HAP-1 (cell line): ENCODE data around the gene IL36B.

Experiments used
- DNase-seq, 2 experiments: peaks; one replicate each; pipeline ENCODE4 v3.0.0-alpha.2; 2016 to 2020; ENCODE audit warnings: low spot score in 2 of 2
- H3K27me3 ChIP-seq: fragments of 250-450 bp; sonication (Bioruptor Pico); 2 replicates; pipeline ENCODE4 v1.5.1; 2020; ENCODE audit warnings: low read depth, mild to moderate bottlenecking, moderate library complexity
- H3K36me3 ChIP-seq: fragments of 250-450 bp; sonication (Bioruptor Pico); replicated peaks from 2 replicates; pipeline ENCODE4 v1.5.1; 2020; ENCODE audit warnings: mild to moderate bottlenecking
- H3K4me1 ChIP-seq: fragments of 250-450 bp; sonication (Bioruptor Pico); 2 replicates; pipeline ENCODE4 v1.5.1; 2020; ENCODE audit warnings: mild to moderate bottlenecking
- H3K4me3 ChIP-seq: fragments of 250-450 bp; sonication (Bioruptor Pico); 2 replicates; pipeline ENCODE4 v1.5.1; 2020; ENCODE audit warnings: mild to moderate bottlenecking, moderate library complexity
- H3K9me3 ChIP-seq: fragments of 250-450 bp; sonication (Bioruptor Pico); 2 replicates; pipeline ENCODE4 v1.5.1; 2020; ENCODE audit warnings: mild to moderate bottlenecking, moderate library complexity
- in situ Hi-C: fragments of 300-500 bp; cut with MboI; formaldehyde crosslinking; loops from 3 replicates; pipeline ENCODE4 v1.14.3; 2020; ENCODE audit warnings: low sequenced_read_pairs, inconsistent platforms, mixed read lengths

The IL36B gene

DNA sequence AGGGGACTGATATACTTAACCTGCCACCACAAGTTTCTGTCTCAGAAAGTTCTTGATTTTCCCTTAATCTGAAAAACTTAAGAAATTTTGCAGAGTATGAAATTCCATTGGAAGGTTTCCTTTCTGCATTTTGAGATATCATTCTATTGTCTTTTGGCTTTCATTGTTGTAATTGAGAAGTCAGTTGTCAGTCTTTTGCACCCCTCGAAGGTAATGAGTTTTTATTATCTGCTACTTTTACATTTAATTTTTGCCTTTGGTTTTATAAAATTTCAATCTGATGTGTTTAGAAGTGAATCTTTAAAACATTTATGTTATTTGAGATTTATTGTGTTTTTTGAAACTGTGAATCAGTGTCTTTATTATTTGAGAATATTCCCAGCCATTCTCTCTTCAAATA lies 52.2 kb downstream of the IL36B start:
- H3K4me3 ChIP-seq, result no peak overlapping the region
- no peak for DNase-seq
- H3K27me3 ChIP-seq, result no peaks in the 10 kb centered on the region
- no peaks in the 10 kb centered on the region for H3K36me3 ChIP-seq
- H3K4me1 ChIP-seq, result no peaks in the 10 kb centered on the region
- H3K9me3 ChIP-seq, result no peaks in the 10 kb centered on the region; the same call in 1 of the 2 replicates
- in situ Hi-C loops, result no loop called here

DNA sequence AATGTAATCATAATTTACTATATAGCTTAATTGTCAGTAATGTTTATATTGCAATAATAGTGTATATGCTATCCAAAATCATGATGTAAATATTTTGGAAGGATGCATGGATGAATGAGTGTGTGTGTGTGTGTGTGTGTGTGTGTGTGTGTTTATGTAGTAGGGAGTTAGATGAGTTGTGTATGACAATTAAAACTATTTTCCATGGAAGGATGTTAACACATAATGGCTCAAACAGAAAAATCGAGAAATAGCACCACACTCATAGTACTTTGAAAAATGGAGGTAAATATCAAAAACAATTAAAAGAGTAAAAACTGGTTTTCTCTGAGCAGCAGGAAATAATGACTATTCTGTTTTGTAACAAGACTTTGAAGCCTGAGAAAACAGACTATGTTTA lies 55.5 kb downstream of the IL36B start:
- H3K4me1 ChIP-seq, result no peaks in the 10 kb centered on the region
- DNase-seq, result no peak
- in situ Hi-C loops, result no loop called here
- H3K9me3 ChIP-seq, result no peaks in the 10 kb centered on the region; the same call in 1 of the 2 replicates
- H3K4me3 ChIP-seq, result no peak overlapping the region
- H3K36me3 ChIP-seq, result no peaks in the 10 kb centered on the region
- H3K27me3 ChIP-seq, result no peaks in the 10 kb centered on the region

DNA sequence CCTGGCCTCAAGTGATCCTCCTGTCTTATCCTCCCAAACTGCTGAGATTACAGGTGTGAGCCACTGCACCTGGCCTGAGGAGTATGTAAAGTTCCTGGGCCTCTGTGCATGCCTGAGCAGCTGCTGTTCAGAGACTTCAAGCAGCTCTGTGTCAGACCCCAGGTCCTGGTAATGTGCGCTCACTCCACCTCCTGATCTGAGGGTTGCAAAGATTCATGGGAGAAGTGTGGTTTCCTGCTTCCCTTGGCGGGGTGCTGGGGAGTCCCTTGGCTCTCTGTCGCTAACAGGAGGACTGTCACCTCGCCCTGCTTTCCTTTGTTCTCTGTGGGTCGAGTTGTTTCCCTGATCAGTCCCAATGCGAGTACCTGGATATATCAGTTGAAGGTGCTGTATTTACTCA lies 56.0 kb downstream of the IL36B start:
- Histone ChIP-seq H3K27me3 (no peaks in the 10 kb centered on the region), H3K4me1 (no peaks in the 10 kb centered on the region), H3K4me3 (no peak overlapping the region), H3K36me3 (no peaks in the 10 kb centered on the region), H3K9me3 (no peaks in the 10 kb centered on the region; the same call in 1 of the 2 replicates)
- in situ Hi-C loops, result no loop called here
- no peak for DNase-seq

DNA sequence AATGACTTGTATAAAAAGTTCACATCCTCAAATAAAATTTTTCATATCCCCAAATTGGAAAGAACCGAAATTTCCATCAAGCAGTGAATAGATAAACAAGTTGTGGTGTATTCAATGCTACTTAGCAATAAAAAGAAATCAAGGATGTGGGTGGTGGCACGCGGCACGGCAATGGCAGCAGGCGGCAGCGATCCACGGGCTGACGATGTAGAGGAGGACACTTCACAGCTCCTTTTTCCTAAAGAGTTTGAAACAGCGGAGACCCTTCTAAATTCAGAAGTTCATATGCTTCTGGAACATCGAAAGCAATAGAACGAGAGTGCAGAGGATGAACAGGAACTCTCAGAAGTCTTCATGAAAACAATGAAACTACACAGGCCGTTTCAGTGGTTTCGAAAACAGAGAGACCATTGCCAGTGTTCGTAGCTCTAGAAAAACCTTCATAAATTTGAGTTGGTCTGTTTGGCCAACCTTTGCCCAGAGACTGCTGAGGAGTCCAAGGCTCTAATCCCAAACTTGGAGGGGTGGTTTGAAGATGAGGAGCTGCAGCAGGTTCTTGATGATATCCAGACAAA lies 57.2 kb downstream of the IL36B start:
- in situ Hi-C loops, result no loop called here
- no peak for DNase-seq
- no peak overlapping the region for H3K4me3 ChIP-seq
- H3K27me3 ChIP-seq, result no peaks in the 10 kb centered on the region
- no peaks in the 10 kb centered on the region for H3K36me3 ChIP-seq
- H3K9me3 ChIP-seq, result no peaks in the 10 kb centered on the region
- H3K4me1 ChIP-seq, result no peaks in the 10 kb centered on the region

GRCh38 chr2:112994648-112995047 lies 58.0 kb downstream of the IL36B start:
- no peaks in the 10 kb centered on the region for H3K27me3 ChIP-seq
- no peak for DNase-seq

DNA sequence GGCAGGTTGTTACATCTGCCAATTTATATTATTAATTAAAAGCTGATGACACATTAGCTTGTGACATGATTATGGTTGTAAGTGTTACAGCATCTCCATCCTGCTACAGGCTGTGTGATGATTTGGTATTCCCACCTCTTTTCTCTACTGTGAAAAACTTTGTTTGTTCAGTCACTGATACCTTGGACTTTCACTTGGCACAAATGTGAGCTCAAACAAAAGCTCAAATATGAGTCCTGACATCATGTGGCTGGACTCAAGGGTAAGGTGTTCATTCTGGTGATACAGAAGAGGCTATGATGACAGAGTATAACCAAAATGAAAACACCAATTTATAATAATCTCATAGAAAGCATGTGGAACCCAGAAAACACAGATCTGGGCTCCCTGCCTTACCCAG lies 58.8 kb downstream of the IL36B start:
- H3K9me3 ChIP-seq, result no peaks in the 10 kb centered on the region
- in situ Hi-C loops, result no loop called here
- H3K36me3 ChIP-seq, result no peaks in the 10 kb centered on the region
- no peaks in the 10 kb centered on the region for H3K27me3 ChIP-seq
- no peaks in the 10 kb centered on the region for H3K4me1 ChIP-seq
- DNase-seq, result no peak
- no peak overlapping the region for H3K4me3 ChIP-seq

More at GRCh38 chr2:112994648-112995047, 58.0 kb downstream of the IL36B start:
- Histone ChIP-seq H3K9me3 (no peaks in the 10 kb centered on the region), H3K4me3 (no peak overlapping the region), H3K36me3 (no peaks in the 10 kb centered on the region), H3K4me1 (no peaks in the 10 kb centered on the region)
- in situ Hi-C loops, result no loop called here

DNA sequence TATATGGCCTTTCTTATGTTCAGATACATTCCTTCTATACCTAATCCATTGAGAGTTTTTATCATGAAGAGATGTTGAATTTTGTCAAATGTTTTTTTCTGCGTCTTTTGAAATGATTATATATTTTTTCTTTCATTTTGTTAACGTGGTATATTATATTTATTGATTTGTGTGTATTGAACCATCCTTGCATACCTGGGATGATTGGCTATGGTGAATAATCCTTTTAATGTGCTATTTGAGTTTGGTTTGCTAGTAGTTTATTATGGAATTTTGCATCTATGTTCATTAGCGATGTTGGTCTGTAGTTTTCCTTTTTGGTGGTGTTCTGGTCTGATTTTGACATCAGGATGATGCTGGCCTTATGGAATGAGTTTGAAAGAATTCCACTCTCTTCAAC lies 63.1 kb downstream of the IL36B start:
- Histone ChIP-seq H3K4me3 (no peak overlapping the region), H3K27me3 (no peaks in the 10 kb centered on the region), H3K36me3 (no peaks in the 10 kb centered on the region), H3K4me1 (no peaks in the 10 kb centered on the region), H3K9me3 (no peaks in the 10 kb centered on the region)
- in situ Hi-C loops, result no loop called here
- DNase-seq, result no peak

- Histone ChIP-seq H3K9me3 (no peaks in the 10 kb centered on the region), H3K4me3 (no peak overlapping the region), H3K4me1 (no peaks in the 10 kb centered on the region), H3K36me3 (no peaks in the 10 kb centered on the region), H3K27me3 (no peaks in the 10 kb centered on the region)
- in situ Hi-C loops, result no loop called here
- no peak for DNase-seq
Measured at GRCh38 chr2:112985090-112985489, 67.6 kb downstream of the IL36B start.

- H3K36me3 ChIP-seq, result no peaks in the 10 kb centered on the region
- H3K27me3 ChIP-seq, result no peaks in the 10 kb centered on the region
- no peak overlapping the region for H3K4me3 ChIP-seq
- H3K4me1 ChIP-seq, result no peaks in the 10 kb centered on the region
- DNase-seq, result no peak
- H3K9me3 ChIP-seq, result no peaks in the 10 kb centered on the region
- in situ Hi-C loops, result no loop called here
Measured at GRCh38 chr2:112980537-112980936, 72.1 kb downstream of the IL36B start.

DNA sequence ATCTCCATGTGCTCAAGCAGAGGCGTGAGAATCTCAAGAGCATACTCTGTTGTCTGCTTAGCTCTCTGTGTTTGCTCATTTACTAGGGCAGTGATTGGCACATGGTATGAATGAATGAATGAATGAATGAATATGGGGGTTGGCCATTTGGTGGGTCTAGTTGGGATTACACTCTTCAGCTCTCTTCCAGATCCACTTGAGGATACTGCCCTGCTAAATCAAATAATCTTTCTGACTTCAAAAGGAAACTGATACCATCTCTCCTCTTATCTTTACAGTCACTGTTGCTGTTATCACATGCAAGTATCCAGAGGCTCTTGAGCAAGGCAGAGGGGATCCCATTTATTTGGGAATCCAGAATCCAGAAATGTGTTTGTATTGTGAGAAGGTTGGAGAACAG lies 72.9 kb downstream of the IL36B start:
- Histone ChIP-seq H3K36me3 (no peaks in the 10 kb centered on the region), H3K4me3 (no peak overlapping the region), H3K27me3 (no peaks in the 10 kb centered on the region), H3K9me3 (no peaks in the 10 kb centered on the region), H3K4me1 (no peaks in the 10 kb centered on the region)
- in situ Hi-C loops, result no loop called here
- DNase-seq, result no peak

DNA sequence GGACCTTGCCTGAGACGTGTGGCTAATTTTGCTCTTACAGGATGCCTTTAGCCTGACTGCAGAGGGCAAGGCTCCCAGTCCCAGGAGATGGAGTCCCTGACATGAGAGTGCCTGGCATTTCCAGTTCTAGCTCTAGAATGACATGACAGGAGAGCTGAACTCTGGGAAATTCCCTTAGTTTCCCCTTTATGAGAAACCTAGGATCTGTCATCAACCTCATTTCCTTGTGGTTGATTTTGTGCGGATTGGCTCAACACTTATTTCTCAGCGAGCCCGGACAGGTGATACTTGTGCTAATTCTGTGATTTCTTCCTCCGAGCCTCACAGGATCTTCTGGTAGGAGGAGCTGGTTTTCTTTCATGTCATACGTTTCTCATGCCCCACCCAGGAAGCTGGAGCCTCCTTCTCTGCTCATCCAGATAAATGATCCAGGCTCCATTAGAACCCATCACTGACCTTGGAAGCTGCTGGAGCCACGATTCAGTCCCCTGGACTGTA lies 75.1 kb downstream of the IL36B start, which contains the start of gene IL36G:
TSS of gene IL36G (plus strand) at position 448 of the 498 bp plus-strand sequence. CDS start 633 bp downstream, outside the sequence.
- no peak within 1 kb of the TSS for H3K4me3 ChIP-seq
- no peak for DNase-seq
- H3K27me3 ChIP-seq, result no peaks in the 10 kb centered on the region
- no peaks in the 10 kb centered on the region for H3K36me3 ChIP-seq
- no peaks in the 10 kb centered on the region for H3K4me1 ChIP-seq
- in situ Hi-C loops, result no loop called here
- no peaks in the 10 kb centered on the region for H3K9me3 ChIP-seq
